A549 (cell line): ENCODE results near the gene PCGF5.

ENCODE experiments used
- CTCF ChIP-seq: fragments of >200 bp; sonication (Bioruptor Twin); formaldehyde crosslinking; IDR thresholded peaks from 3 replicates; pipeline ENCODE4 v1.5.1; 2016
- EP300 ChIP-seq, 2 experiments: fragments of >200 bp; sonication (Bioruptor Twin); formaldehyde crosslinking; IDR thresholded peaks; 2 replicates in 1 of 2; 3 replicates in 1 of 2; pipeline ENCODE4 v1.6.1; 2016 to 2017
- ESRRA ChIP-seq: fragments of 150-350 bp; IDR thresholded peaks from 2 replicates; pipeline ENCODE4 v1.6.1; 2014; ENCODE audit warnings: mild to moderate bottlenecking, low read length, borderline replicate concordance
- GATA3 ChIP-seq: IDR thresholded peaks from 2 replicates; pipeline ENCODE4 v1.6.1; 2012; ENCODE audit warnings: borderline replicate concordance
- HEYL ChIP-seq: fragments of 250-450 bp; sonication (Bioruptor Pico); IDR thresholded peaks from 2 replicates; pipeline ENCODE4 v1.8.0; 2021; ENCODE audit warnings: mild to moderate bottlenecking, moderate library complexity
- HOXA7 ChIP-seq: fragments of 250-450 bp; sonication (Bioruptor Pico); IDR thresholded peaks from 2 replicates; pipeline ENCODE4 v1.5.0; 2020; ENCODE audit warnings: mild to moderate bottlenecking, moderate library complexity
- MAX ChIP-seq: IDR thresholded peaks from 2 replicates; pipeline ENCODE4 v1.6.1; 2012
- NR3C1 ChIP-seq: fragments of >200 bp; sonication (Bioruptor Twin); formaldehyde crosslinking; IDR thresholded peaks from 3 replicates; pipeline ENCODE4 v1.6.1; 2017
- POLR2A ChIP-seq: IDR thresholded peaks from 2 replicates; pipeline ENCODE4 v1.6.1; 2012; ENCODE audit warnings: mild to moderate bottlenecking, low read length
- RAD21 ChIP-seq, 2 experiments: fragments of >200 bp in 1 of 2; sonication (Bioruptor Twin) in 1 of 2; formaldehyde crosslinking in 1 of 2; IDR thresholded peaks in 1 of 2; conservative IDR thresholded peaks in 1 of 2; 2 replicates in 1 of 2; 3 replicates in 1 of 2; pipeline ENCODE4 v1.6.1; 2012 to 2018; ENCODE audit warnings: inconsistent platforms in 1 of 2
- RCOR1 ChIP-seq: fragments of 150-350 bp; IDR thresholded peaks from 2 replicates; pipeline ENCODE4 v1.6.1; 2014; ENCODE audit warnings: antibody characterized with exemption, low read length, low read depth
- RFX5 ChIP-seq: fragments of 450-650 bp; IDR thresholded peaks from 2 replicates; pipeline ENCODE4 v1.7.1; 2014; ENCODE audit warnings: antibody characterized with exemption, mild to moderate bottlenecking, moderate library complexity
- RNF2 ChIP-seq: fragments of 200-600 bp; sonication (generic); IDR thresholded peaks from 2 replicates; pipeline ENCODE4 v1.6.1; 2016; ENCODE audit warnings: low read depth, mild to moderate bottlenecking, antibody characterized with exemption, moderate library complexity, borderline replicate concordance
- ZC3H11A ChIP-seq: fragments of 450-650 bp; IDR thresholded peaks from 2 replicates; pipeline ENCODE4 v1.6.1; 2014; ENCODE audit warnings: antibody characterized with exemption, mild to moderate bottlenecking

GRCh38 chr10:91206427-91206826 lies 14.0 kb upstream of the PCGF5 start:
- TF ChIP-seq NR3C1 (no peak), CTCF (no peak), MAX (no peak), EP300 (IDR thresholded peaks at IDR 0.05) (no peak), POLR2A (no peak), RNF2 (no peak), GATA3 (no peak), HEYL (no peak), ZC3H11A (no peak), RCOR1 (no peak), RAD21 (conservative IDR thresholded peaks at IDR 0.05 in 1 of 2, IDR thresholded peaks at IDR 0.05 in 1 of 2) (no peak), HOXA7 (CRISPR knock-in tag) (no peak), ESRRA (no peak), RFX5 (no peak)
